Upper lobe of left lung (tissue), 4 donors: Measurements from ENCODE around the gene HOXB4.

Experiments
- CTCF ChIP-seq, 6 experiments: fragments of 450-650 bp in 4 of 6; fragments of 200-600 bp in 2 of 6; sonication (generic) in 2 of 6; IDR thresholded peaks; one replicate each; pipeline ENCODE4 v1.5.1; 2016 to 2019; ENCODE audit warnings: antibody characterized with exemption in 6 of 6
- EP300 ChIP-seq, 4 donors: sonication (generic); formaldehyde crosslinking; IDR thresholded peaks; one replicate each; pipeline ENCODE4 v1.5.1; 2017; ENCODE audit warnings: antibody characterized with exemption in 4 of 4, control low read depth in 2 of 4
- POLR2A ChIP-seq, 4 donors: fragments of 450-650 bp; IDR thresholded peaks; one replicate each; pipeline ENCODE4 v1.5.1; 2016 to 2017; ENCODE audit warnings: antibody characterized with exemption in 4 of 4, mild to moderate bottlenecking in 2 of 4
- POLR2AphosphoS5 ChIP-seq, 2 donors: sonication (generic); formaldehyde crosslinking; IDR thresholded peaks; one replicate each; pipeline ENCODE4 v1.5.1; 2017; ENCODE audit warnings: antibody characterized with exemption in 2 of 2

- TF ChIP-seq POLR2A (IDR thresholded peaks at IDR 0.05), result no peak
- no peak for TF ChIP-seq CTCF (IDR thresholded peaks at IDR 0.05)
- no peak for TF ChIP-seq POLR2AphosphoS5 (IDR thresholded peaks at IDR 0.05)
- no peak for TF ChIP-seq EP300 (IDR thresholded peaks at IDR 0.05)
Measured at GRCh38 chr17:48611681-48612455, 33.7 kb upstream of the HOXB4 start.
